Trophoblast cell (in vitro differentiated cells and primary cell): ENCODE results near the gene CIB2.

Experiments used
- DNase-seq, 2 donors: peaks; one replicate each; pipeline ENCODE4 v3.0.0-alpha.2; 2016
- H2AFZ ChIP-seq: 2 replicates; pipeline ENCODE4 v1.6.1; 2013; ENCODE audit warnings: low read length, moderate library complexity, mild to moderate bottlenecking; ENCODE audit not compliant: insufficient read depth, poor library complexity
- H2AK5ac ChIP-seq: 2 replicates; pipeline ENCODE4 v1.6.1; 2013; ENCODE audit warnings: mild to moderate bottlenecking, low read length
- H2BK120ac ChIP-seq: 2 replicates; pipeline ENCODE4 v1.6.1; 2013; ENCODE audit warnings: low read length, mild to moderate bottlenecking, moderate library complexity; ENCODE audit not compliant: insufficient read depth, poor library complexity
- H2BK12ac ChIP-seq: 2 replicates; pipeline ENCODE4 v1.6.1; 2013; ENCODE audit warnings: mild to moderate bottlenecking, low read length, moderate library complexity
- H2BK5ac ChIP-seq: 2 replicates; pipeline ENCODE4 v1.6.1; 2013; ENCODE audit warnings: low read length, low read depth, moderate library complexity, mild to moderate bottlenecking; ENCODE audit not compliant: poor library complexity
- H3K14ac ChIP-seq: 2 replicates; pipeline ENCODE4 v1.6.1; 2013; ENCODE audit warnings: mild to moderate bottlenecking, low read length
- H3K18ac ChIP-seq: 2 replicates; pipeline ENCODE4 v1.6.1; 2013; ENCODE audit warnings: mild to moderate bottlenecking, low read length
- H3K23ac ChIP-seq: 2 replicates; pipeline ENCODE4 v1.6.1; 2013; ENCODE audit warnings: low read length
- H3K27ac ChIP-seq: 2 replicates; pipeline ENCODE4 v1.5.1; 2013; ENCODE audit warnings: low read depth, mild to moderate bottlenecking, inconsistent platforms, low read length, moderate library complexity
- H3K27me3 ChIP-seq: 2 replicates; pipeline ENCODE4 v1.6.1; 2013; ENCODE audit warnings: inconsistent platforms, mild to moderate bottlenecking, low read length, moderate library complexity; ENCODE audit not compliant: insufficient read depth
- H3K36me3 ChIP-seq, 2 experiments: 1 replicate in 1 of 2; 2 replicates in 1 of 2; pipeline ENCODE4 v1.6.1; 2013; ENCODE audit warnings: low read length in 2 of 2, mild to moderate bottlenecking in 2 of 2, moderate library complexity in 1 of 2; ENCODE audit not compliant: insufficient read depth in 2 of 2, control insufficient read depth in 1 of 2
- H3K4ac ChIP-seq: 2 replicates; pipeline ENCODE4 v1.6.1; 2013; ENCODE audit warnings: low read depth, mild to moderate bottlenecking, low read length, moderate library complexity
- H3K4me1 ChIP-seq, 2 experiments: 1 replicate in 1 of 2; 2 replicates in 1 of 2; pipeline ENCODE4 v1.6.1; 2013; ENCODE audit warnings: low read length in 2 of 2, mild to moderate bottlenecking in 2 of 2, moderate library complexity in 1 of 2; ENCODE audit not compliant: insufficient read depth in 2 of 2, control insufficient read depth in 1 of 2
- H3K4me2 ChIP-seq: 2 replicates; pipeline ENCODE4 v1.6.1; 2013; ENCODE audit warnings: inconsistent platforms, mild to moderate bottlenecking, low read length, moderate library complexity
- H3K4me3 ChIP-seq: 2 replicates; pipeline ENCODE4 v1.5.1; 2013; ENCODE audit warnings: mild to moderate bottlenecking, low read depth, low read length, inconsistent platforms
- H3K79me1 ChIP-seq: one replicate; pipeline ENCODE4 v1.6.1; 2013; ENCODE audit warnings: low read length
- H3K79me2 ChIP-seq: 2 replicates; pipeline ENCODE4 v1.6.1; 2013; ENCODE audit warnings: low read length, mild to moderate bottlenecking; ENCODE audit not compliant: control insufficient read depth, insufficient read depth, poor library complexity
- H3K9ac ChIP-seq: 2 replicates; pipeline ENCODE4 v1.6.1; 2013; ENCODE audit warnings: mild to moderate bottlenecking, low read length
- H3K9me3 ChIP-seq: 2 replicates; pipeline ENCODE4 v1.6.1; 2013; ENCODE audit warnings: low read depth, mild to moderate bottlenecking, control low read depth, inconsistent platforms, low read length; ENCODE audit not compliant: insufficient read depth
- H4K12ac ChIP-seq: 2 replicates; pipeline ENCODE4 v1.6.1; 2013; ENCODE audit warnings: low read depth, mild to moderate bottlenecking, low read length, moderate library complexity
- H4K8ac ChIP-seq: 2 replicates; pipeline ENCODE4 v1.6.1; 2013; ENCODE audit warnings: low read depth, mild to moderate bottlenecking, low read length, moderate library complexity
- H4K91ac ChIP-seq: one replicate; pipeline ENCODE4 v1.6.1; 2013; ENCODE audit warnings: low read depth, mild to moderate bottlenecking, low read length, moderate library complexity
- WGBS: extraction: QIAGEN DNeasy Blood & Tissue Kit; methylation state at CpG from one replicate; pipeline ENCODE4 v1.1.7; 2013; ENCODE audit warnings: missing lambda C conversion rate; ENCODE audit not compliant: insufficient read length, insufficient coverage; ENCODE audit errors: extremely low coverage; 5-methylcytosine and 5-hydroxymethylcytosine counted together

CIB2 gene

DNA sequence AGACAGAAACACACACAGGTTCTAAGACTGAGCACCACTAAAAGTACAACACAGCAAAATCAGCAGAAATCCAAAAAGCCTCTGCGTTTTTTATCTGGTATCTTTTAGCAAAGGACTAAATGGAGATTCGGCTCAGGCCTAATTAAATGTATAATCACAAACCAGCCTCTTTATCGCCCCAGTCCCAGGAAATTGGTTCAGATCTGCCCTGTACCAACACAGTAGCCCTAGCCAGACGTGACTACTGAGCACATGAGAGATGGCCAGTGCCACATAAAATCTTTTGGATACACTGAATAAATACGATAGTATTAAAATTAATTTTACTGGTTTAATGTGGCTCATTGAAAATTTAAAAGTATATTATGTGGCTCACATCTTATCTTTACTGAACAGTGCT is 73.4 kb downstream of the CIB2 start:
- Histone ChIP-seq H4K8ac (no peak overlapping the region), H3K36me3 (peaks cover 0 to 3% of the 10 kb centered on the region in 2 experiments), H3K23ac (no peak overlapping the region), H3K18ac (no peak overlapping the region), H3K27me3 (no peaks in the 10 kb centered on the region), H3K27ac (no peak overlapping the region), H3K14ac (no peak overlapping the region), H3K79me2 (no peaks in the 10 kb centered on the region), H3K4me3 (no peak overlapping the region), H2AK5ac (no peak overlapping the region), H3K9me3 (no peaks in the 10 kb centered on the region), H4K91ac (no peak overlapping the region), H4K12ac (no peak overlapping the region), H2BK12ac (no peak overlapping the region), H3K4me1 (peaks cover 8 to 11% of the 10 kb centered on the region in 2 experiments), H3K4me2 (no peak overlapping the region), H2BK120ac (no peak overlapping the region), H3K9ac (no peak overlapping the region), H3K4ac (no peak overlapping the region), H3K79me1 (peaks cover 2% of the 10 kb centered on the region), H2AFZ (no peak overlapping the region), H2BK5ac (no peak overlapping the region)
- WGBS = no CpG with 5 or more reads among the region's 5 CpGs
- DNase-seq = no peak

DNA sequence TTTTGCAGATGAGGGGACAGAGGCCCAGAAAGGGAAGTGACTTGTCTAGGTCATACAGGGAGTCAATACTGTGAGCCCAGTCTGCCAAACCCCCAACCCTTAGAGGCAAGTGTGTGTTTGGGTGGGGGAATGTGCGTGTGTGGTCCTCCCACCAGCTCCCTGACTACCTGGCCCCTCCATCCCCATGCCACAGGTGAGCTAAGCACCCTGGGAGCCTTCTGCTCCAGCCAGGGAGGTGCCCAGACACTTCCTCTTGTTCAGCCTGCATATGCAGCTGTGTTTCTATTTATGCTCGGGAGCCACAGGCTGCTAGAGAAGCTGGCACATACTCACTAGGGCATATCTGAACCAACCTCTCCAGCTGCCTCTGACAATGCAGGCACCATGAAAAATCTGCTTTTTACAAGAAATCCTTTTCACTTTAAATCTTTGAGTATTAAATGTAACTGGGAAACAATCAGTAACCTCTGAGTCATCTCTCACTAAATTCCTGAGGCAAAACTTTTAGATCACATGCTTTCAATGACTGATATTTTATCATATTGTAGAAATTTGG is 74.5 kb downstream of the CIB2 start:
- Histone ChIP-seq H3K27me3 (no peaks in the 10 kb centered on the region), H3K4me3 (no peak overlapping the region), H2AFZ (no peak overlapping the region), H3K79me2 (no peaks in the 10 kb centered on the region), H3K4ac (peak overlapping the region; percentile 38), H4K91ac (no peak overlapping the region), H3K27ac (no peak overlapping the region), H2BK5ac (no peak overlapping the region), H2AK5ac (peak overlapping the region; percentile 42), H4K12ac (no peak overlapping the region), H4K8ac (no peak overlapping the region), H3K4me2 (no peak overlapping the region), H3K9me3 (no peaks in the 10 kb centered on the region), H2BK120ac (no peak overlapping the region), H3K9ac (no peak overlapping the region), H3K23ac (no peak overlapping the region), H3K4me1 (peaks cover 7 to 11% of the 10 kb centered on the region in 2 experiments), H3K18ac (peak overlapping the region; percentile 35), H2BK12ac (peak overlapping the region; percentile 67), H3K36me3 (peaks cover 0 to 3% of the 10 kb centered on the region in 2 experiments), H3K14ac (no peak overlapping the region), H3K79me1 (peaks cover 2% of the 10 kb centered on the region)
- no CpG with 5 or more reads among the region's 2 CpGs for WGBS
- DNase-seq = no peak

DNA sequence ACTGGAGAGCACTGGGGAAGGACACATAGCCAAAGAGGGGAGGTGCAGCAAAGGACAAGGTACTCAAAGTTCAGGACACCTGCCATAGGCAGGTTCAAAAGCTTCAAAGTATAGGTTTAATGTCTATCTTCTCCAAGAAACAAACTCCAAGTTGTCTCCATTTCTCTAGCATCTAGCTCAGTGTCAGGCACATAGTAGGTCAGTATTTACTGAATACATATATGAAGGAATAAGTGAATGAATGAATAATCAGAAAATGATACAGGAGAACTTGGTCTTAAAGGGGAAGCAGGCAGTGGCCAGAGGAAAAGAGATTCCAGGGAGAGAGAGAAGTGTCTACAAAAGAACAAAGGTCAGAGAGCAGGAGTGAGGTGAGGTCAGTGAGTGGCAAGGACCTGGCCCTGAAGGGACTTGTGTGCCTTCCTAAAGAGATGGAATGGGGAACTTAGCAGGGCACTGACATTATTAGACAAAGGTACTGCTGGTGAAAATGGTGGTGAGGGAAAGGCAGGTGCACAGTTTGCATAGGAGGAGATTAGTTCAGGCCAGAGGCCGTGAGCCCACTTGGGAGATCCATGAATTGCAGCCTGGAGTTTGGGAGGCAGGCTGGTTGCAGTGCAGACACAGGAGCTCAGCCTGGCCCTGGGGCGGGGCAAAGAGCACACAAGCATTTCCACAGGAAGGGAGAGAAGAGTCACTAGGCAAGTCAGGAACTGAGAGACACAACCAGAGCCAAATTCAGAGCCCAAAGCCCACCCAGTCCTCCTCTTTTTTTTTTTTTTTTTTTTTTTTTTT is 75.1 kb downstream of the CIB2 start:
- no peak overlapping the region for H2AFZ ChIP-seq
- H3K27me3 ChIP-seq = no peaks in the 10 kb centered on the region
- no peaks in the 10 kb centered on the region for H3K9me3 ChIP-seq
- no peak overlapping the region for H2BK5ac ChIP-seq
- peaks cover 0 to 3% of the 10 kb centered on the region in 2 experiments for H3K36me3 ChIP-seq
- H3K23ac ChIP-seq = no peak overlapping the region
- H3K4me1 ChIP-seq = peaks cover 6 to 11% of the 10 kb centered on the region in 2 experiments
- no peak overlapping the region for H3K9ac ChIP-seq
- H3K14ac ChIP-seq = no peak overlapping the region
- H4K12ac ChIP-seq = no peak overlapping the region
- H4K8ac ChIP-seq = no peak overlapping the region
- DNase-seq = no peak
- no CpG with 5 or more reads among the region's 2 CpGs for WGBS
- no peaks in the 10 kb centered on the region for H3K79me2 ChIP-seq
- H2AK5ac ChIP-seq = no peak overlapping the region
- H3K4me2 ChIP-seq = no peak overlapping the region
- H3K18ac ChIP-seq = no peak overlapping the region
- H2BK120ac ChIP-seq = no peak overlapping the region
- no peak overlapping the region for H2BK12ac ChIP-seq
- H3K79me1 ChIP-seq = peaks cover 2% of the 10 kb centered on the region
- H4K91ac ChIP-seq = no peak overlapping the region
- H3K4me3 ChIP-seq = no peak overlapping the region
- H3K4ac ChIP-seq = no peak overlapping the region
- H3K27ac ChIP-seq = no peak overlapping the region

DNA sequence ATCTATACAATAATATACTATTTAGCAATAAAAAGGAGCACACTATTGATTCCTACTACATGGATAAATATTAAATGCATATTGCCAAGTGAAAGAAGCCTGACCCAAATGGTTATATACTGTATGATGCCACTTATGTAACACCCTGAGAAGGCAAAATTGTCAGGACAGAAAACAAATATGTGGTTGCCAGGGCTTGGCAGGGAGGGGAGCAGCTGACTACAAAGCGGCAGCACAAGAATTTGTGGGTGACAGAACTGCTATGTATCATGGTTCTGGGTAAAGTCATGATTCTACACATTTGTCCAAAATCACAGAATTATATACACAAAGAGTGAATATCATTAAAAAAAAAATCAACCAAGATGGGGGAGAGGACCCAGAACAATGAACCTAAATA is 76.3 kb downstream of the CIB2 start:
- no peak overlapping the region for H2BK5ac ChIP-seq
- WGBS = no CpG with 5 or more reads among the region's 1 CpG

More for the DNA sequence above, 76.3 kb downstream of the CIB2 start:
- no peak overlapping the region for H3K18ac ChIP-seq
- peaks cover 0 to 3% of the 10 kb centered on the region in 2 experiments for H3K36me3 ChIP-seq
- no peaks in the 10 kb centered on the region for H3K9me3 ChIP-seq
- no peak overlapping the region for H4K91ac ChIP-seq
- H3K79me2 ChIP-seq = no peaks in the 10 kb centered on the region
- no peak overlapping the region for H4K8ac ChIP-seq
- H3K4ac ChIP-seq = no peak overlapping the region
- H3K4me3 ChIP-seq = no peak overlapping the region
- peaks cover 11 to 14% of the 10 kb centered on the region in 2 experiments for H3K4me1 ChIP-seq
- H3K14ac ChIP-seq = no peak overlapping the region
- H3K27ac ChIP-seq = no peak overlapping the region
- no peak overlapping the region for H3K4me2 ChIP-seq
- no peak overlapping the region for H3K9ac ChIP-seq
- H2BK120ac ChIP-seq = no peak overlapping the region
- no peak overlapping the region for H2BK12ac ChIP-seq
- H4K12ac ChIP-seq = no peak overlapping the region
- H3K79me1 ChIP-seq = peaks cover 2% of the 10 kb centered on the region
- no peaks in the 10 kb centered on the region for H3K27me3 ChIP-seq
- H2AK5ac ChIP-seq = no peak overlapping the region
- H2AFZ ChIP-seq = no peak overlapping the region
- no peak overlapping the region for H3K23ac ChIP-seq
- DNase-seq = no peak
